ENCODE results near the gene CFAP119. TPM values are rescaled to one million over a fixed set of nuclear protein-coding genes. Genes with fewer than 3 reads are reported as not detected.
A peak's percentile ranks its signal among the peaks of the same experiment; 100 is the strongest.

The CFAP119 gene
- total RNA-seq, 1 experiment from 2014 or later: 5.2 TPM

GRCh38 chr16:30710971-30711370 lies 50.9 kb downstream of the CFAP119 start:
- DNase-seq (ENCODE audit: low read depth): peak; percentile 28

Other genes starting within 250 kb of the CFAP119 start
- gene ZNF768, start 235.5 kb downstream of the CFAP119 start, total RNA-seq (2014; rRNA removed; shearing (Covaris generic)): 30.8 and 49.9 TPM in 2 replicates
- 3.1 and 7.5 TPM in 2 replicates for gene ZNF747, start 227.2 kb downstream of the CFAP119 start, total RNA-seq (2014; rRNA removed; shearing (Covaris generic))
- 3.8 and 9.4 TPM in 2 replicates for gene ZNF764, start 203.7 kb downstream of the CFAP119 start, total RNA-seq (2014; rRNA removed; shearing (Covaris generic))
- gene ZNF688, start 190.3 kb downstream of the CFAP119 start, total RNA-seq (2014; rRNA removed; shearing (Covaris generic)): 7.6 and 10.5 TPM in 2 replicates
- gene ZNF785, start 176.4 kb downstream of the CFAP119 start, total RNA-seq (2014; rRNA removed; shearing (Covaris generic)): 4.0 and 6.3 TPM in 2 replicates
- gene ZNF689, start 151.7 kb downstream of the CFAP119 start, total RNA-seq (2014; rRNA removed; shearing (Covaris generic)): 9.9 and 12.7 TPM in 2 replicates
- 6.1 and 14.1 TPM in 2 replicates for gene PRR14, start 111.1 kb downstream of the CFAP119 start, total RNA-seq (2014; rRNA removed; shearing (Covaris generic))
- gene FBRS, start 103.6 kb downstream of the CFAP119 start, total RNA-seq (2014; rRNA removed; shearing (Covaris generic)): 7.5 and 14.2 TPM in 2 replicates
- gene SRCAP, start 62.9 kb downstream of the CFAP119 start, total RNA-seq (2014; rRNA removed; shearing (Covaris generic)): 6.9 and 11.7 TPM in 2 replicates
- gene PHKG2, start 13.6 kb downstream of the CFAP119 start, total RNA-seq (2014; rRNA removed; shearing (Covaris generic)): 39.6 and 57.4 TPM in 2 replicates
- gene RNF40, start 260 bp upstream of the CFAP119 start, total RNA-seq (2014; rRNA removed; shearing (Covaris generic)): 72.4 and 104 TPM in 2 replicates
- 10.9 and 23.0 TPM in 2 replicates for gene ZNF629, start 25.1 kb upstream of the CFAP119 start, total RNA-seq (2014; rRNA removed; shearing (Covaris generic))
- 33.6 and 34.7 TPM in 2 replicates for gene BCL7C, start 132.0 kb upstream of the CFAP119 start, total RNA-seq (2014; rRNA removed; shearing (Covaris generic))
- 0.42 TPM in 1 of 2 replicates, not detected in the other for gene CTF1, start 134.6 kb upstream of the CFAP119 start, total RNA-seq (2014; rRNA removed; shearing (Covaris generic))
- gene FBXL19, start 161.5 kb upstream of the CFAP119 start, total RNA-seq (2014; rRNA removed; shearing (Covaris generic)): 10.5 and 16.8 TPM in 2 replicates
- gene ORAI3, start 187.0 kb upstream of the CFAP119 start, total RNA-seq (2014; rRNA removed; shearing (Covaris generic)): 46.0 and 58.5 TPM in 2 replicates
- 1.4 and 3.9 TPM in 2 replicates for gene SETD1A, start 195.7 kb upstream of the CFAP119 start, total RNA-seq (2014; rRNA removed; shearing (Covaris generic))
- 7.0 and 8.2 TPM in 2 replicates for gene HSD3B7, start 223.1 kb upstream of the CFAP119 start, total RNA-seq (2014; rRNA removed; shearing (Covaris generic))
- 0.20 and 0.37 TPM in 2 replicates for gene STX1B, start 248.6 kb upstream of the CFAP119 start, total RNA-seq (2014; rRNA removed; shearing (Covaris generic))

Data from M059J (cell line).